AG04450 (cell line): ENCODE data around the gene GAS5. TPM values are rescaled to one million over a fixed set of nuclear protein-coding genes. Genes with fewer than 3 reads are reported as not detected.

Experiments
- CTCF ChIA-PET: fragments of 300-600, 350-600 bp; formaldehyde crosslinking; extraction: SDS; loops from one replicate; lab custom pipeline; 2022; ENCODE audit warnings: antibody characterized with exemption, inconsistent platforms; lab: Charles Lee
- POLR2A ChIA-PET: fragments of 350-600 bp; formaldehyde crosslinking; extraction: SDS; loops from one replicate; lab custom pipeline; 2021; ENCODE audit warnings: antibody characterized with exemption, inconsistent platforms; lab: Yijun Ruan, JAX
- DNase-seq: peaks from one replicate; pipeline ENCODE4 v3.0.0-alpha.2; 2011; ENCODE audit warnings: low read depth, low spot score
- H3K27ac ChIP-seq: one replicate; pipeline ENCODE4 v1.5.1; 2012; ENCODE audit warnings: low read depth, low read length, control low read depth
- H3K27me3 ChIP-seq: one replicate; pipeline ENCODE4 v1.6.0; 2012; ENCODE audit warnings: low read length; ENCODE audit not compliant: control insufficient read depth, insufficient read depth
- H3K4me3 ChIP-seq: 2 replicates; pipeline ENCODE4 v1.5.1; 2011; ENCODE audit warnings: mild to moderate bottlenecking, low read depth, low read length, control low read depth
- H3K9me3 ChIP-seq: 2 replicates; pipeline ENCODE4 v1.5.1; 2012; ENCODE audit warnings: low read length; ENCODE audit not compliant: control insufficient read depth, insufficient read depth
- polyA plus RNA-seq: library from polyadenylated mRNA; depleted of rRNA; stranded (reverse); fragments of >200 nt; gene quantifications from 2 replicates; pipeline ENCODE4 v1.2.3, GENCODE V29; 2011
- TF ChIP-seq, protein P1 (sequence below): IDR thresholded peaks from 2 replicates; pipeline ENCODE4 v1.5.1; 2011; ENCODE audit warnings: low read depth, low read length, control low read depth, inconsistent platforms

GAS5 gene
- polyA plus RNA-seq, 1 experiment, result 1,191 TPM

DNA sequence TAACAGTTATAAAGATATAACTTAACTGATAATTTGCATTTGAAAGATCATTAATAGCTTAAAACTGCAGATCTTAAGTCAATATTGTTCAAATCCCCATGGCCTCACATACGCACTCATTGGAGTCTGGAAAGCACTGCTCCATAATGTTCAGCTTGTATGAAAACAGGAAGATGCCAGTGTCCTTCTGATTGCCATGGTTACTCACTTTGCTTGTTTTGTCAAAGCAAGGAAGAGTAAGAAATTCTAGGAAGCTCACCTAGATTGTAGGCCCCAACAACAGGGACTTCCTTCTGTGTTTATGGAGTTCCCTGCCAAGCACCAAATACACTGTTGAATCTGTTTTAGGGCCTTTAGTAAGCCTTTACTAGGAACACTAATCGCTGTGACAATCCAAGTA is 10.9 kb downstream of the GAS5 start:
- TF ChIP-seq, protein P1, sequence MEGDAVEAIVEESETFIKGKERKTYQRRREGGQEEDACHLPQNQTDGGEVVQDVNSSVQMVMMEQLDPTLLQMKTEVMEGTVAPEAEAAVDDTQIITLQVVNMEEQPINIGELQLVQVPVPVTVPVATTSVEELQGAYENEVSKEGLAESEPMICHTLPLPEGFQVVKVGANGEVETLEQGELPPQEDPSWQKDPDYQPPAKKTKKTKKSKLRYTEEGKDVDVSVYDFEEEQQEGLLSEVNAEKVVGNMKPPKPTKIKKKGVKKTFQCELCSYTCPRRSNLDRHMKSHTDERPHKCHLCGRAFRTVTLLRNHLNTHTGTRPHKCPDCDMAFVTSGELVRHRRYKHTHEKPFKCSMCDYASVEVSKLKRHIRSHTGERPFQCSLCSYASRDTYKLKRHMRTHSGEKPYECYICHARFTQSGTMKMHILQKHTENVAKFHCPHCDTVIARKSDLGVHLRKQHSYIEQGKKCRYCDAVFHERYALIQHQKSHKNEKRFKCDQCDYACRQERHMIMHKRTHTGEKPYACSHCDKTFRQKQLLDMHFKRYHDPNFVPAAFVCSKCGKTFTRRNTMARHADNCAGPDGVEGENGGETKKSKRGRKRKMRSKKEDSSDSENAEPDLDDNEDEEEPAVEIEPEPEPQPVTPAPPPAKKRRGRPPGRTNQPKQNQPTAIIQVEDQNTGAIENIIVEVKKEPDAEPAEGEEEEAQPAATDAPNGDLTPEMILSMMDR, result no peak
- POLR2A ChIA-PET, result interaction anchor here (0.8 to 3.0 kb wide), 3 partner anchors 9 to 12 kb away, joined by 4 to 13 read pairs (median 8); partner anchors contain the start of genes GAS5 and ZBTB37
- CTCF ChIA-PET, result no interaction called here

DNA sequence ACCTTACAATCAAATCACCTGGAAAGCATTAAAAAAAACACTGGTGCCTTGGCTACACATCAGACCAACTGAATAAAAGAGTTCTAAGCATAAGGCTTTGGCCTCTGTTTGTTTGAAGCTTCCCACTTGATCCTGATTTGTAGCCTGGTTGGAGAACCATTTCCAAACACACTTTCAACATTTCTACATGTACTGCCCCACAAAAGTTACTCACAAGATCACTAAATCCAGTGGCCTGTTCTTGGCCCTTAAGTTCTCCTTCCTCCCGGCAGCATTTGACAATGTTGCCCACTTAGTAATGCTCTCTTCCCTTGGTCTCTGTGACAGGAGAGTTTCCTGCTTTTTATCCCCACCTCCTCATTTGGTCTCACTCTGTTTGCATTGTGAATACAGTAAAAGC is 11.8 kb downstream of the GAS5 start:
- CTCF ChIA-PET, result interaction anchor here (0.6 kb wide), 1 partner anchor 215 kb away, joined by 4 read pairs; no protein-coding TSS in a partner anchor

More for the DNA sequence above, 10.9 kb downstream of the GAS5 start:
- Histone ChIP-seq H3K9me3 (no peaks in the 10 kb centered on the region), H3K27ac (peak overlapping the region; percentile 59), H3K27me3 (no peaks in the 10 kb centered on the region), H3K4me3 (no peak overlapping the region)
- DNase-seq, result no peak

DNA sequence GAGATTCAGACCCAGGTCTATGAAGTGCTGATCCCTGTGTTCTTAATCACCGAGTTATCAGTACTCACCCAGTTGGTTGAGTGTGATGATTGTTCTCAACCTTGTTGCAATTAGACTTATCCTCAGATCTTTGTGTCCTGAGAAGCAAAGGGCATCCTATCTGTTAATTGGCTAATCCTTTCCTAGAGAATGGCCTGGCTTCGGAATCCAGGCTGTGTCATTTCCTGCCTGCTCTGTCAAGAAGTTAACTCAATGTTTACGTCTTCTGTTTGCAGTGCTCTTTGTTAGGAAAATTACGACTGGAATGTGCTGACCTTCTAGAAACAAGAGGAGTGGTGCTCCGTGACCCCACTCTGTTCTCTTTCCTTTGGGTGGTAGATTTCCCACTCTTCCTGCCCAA is 14.7 kb downstream of the GAS5 start:
- H3K4me3 ChIP-seq, result no peak overlapping the region
- TF ChIP-seq, protein P1, result no peak
- ChIA-PET POLR2A (interaction anchor here (1.2 to 3.0 kb wide), 4 partner anchors 10 to 441 kb away, joined by 5 to 32 read pairs (median 7); partner anchors contain the start of genes DARS2, GAS5 and ZBTB37), CTCF (no interaction called here)
- DNase-seq, result peak; percentile 46
- H3K27me3 ChIP-seq, result no peaks in the 10 kb centered on the region
- no peaks in the 10 kb centered on the region for H3K9me3 ChIP-seq
- peak overlapping the region; percentile 66 for H3K27ac ChIP-seq

More for the DNA sequence above, 11.8 kb downstream of the GAS5 start:
- TF ChIP-seq, protein P1, result no peak
- H3K9me3 ChIP-seq, result no peaks in the 10 kb centered on the region
- no peaks in the 10 kb centered on the region for H3K27me3 ChIP-seq
- POLR2A ChIA-PET, result interaction anchor here (3.0 kb wide), 1 partner anchor 12 kb away, joined by 13 read pairs; the partner anchor contains the start of genes GAS5 and ZBTB37
- DNase-seq, result no peak
- peak overlapping the region; percentile 55 for H3K27ac ChIP-seq
- no peak overlapping the region for H3K4me3 ChIP-seq

DNA sequence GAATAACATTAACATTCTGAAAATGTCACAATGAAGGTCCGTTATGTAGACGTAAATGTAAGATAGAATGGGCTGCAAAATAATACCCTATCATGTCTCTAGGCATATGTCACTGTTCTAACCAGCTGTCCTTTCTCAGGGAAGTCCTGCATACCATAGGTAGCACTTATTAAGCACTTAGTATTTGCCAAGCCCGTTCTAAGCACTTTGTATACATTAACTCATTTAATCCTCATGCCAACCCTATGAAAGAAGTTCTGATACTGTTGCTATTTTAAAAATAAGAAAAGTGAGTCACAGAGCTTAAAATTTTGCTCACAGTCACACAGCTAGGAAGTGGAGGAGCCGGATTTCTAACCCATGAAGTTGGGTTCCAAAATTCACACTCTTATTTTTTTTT is 15.7 kb downstream of the GAS5 start:
- TF ChIP-seq, protein P1, result no peak
- ChIA-PET POLR2A (interaction anchor here (0.7 to 3.0 kb wide), 7 partner anchors 9 to 440 kb away, joined by 3 to 32 read pairs (median 5); partner anchors contain the start of genes DARS2, GAS5 and ZBTB37), CTCF (no interaction called here)
- peak overlapping the region; percentile 66 for H3K27ac ChIP-seq
- H3K4me3 ChIP-seq, result no peak overlapping the region
- H3K27me3 ChIP-seq, result no peaks in the 10 kb centered on the region
- DNase-seq, result no peak
- no peaks in the 10 kb centered on the region for H3K9me3 ChIP-seq

DNA sequence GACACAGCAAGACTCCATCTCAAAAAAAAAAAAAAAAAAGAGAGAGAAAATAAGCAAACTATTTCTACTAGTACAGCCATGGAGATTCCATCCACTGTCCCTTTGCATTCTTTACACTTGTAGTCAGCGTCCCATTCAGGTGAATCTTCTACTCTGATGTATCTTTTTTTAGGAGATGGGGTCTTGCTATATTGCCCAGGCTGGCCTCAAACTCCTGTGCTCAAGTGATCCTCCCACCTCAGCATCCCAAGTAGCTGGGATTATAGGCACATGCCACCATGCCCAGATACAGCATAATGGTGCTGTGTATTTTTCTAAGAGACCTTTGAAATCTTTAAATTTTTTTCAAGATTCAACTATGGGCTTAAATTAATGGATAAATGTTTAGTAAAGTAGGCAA is 35.0 kb downstream of the GAS5 start:
- TF ChIP-seq, protein P1, result no peak
- H3K4me3 ChIP-seq, result no peak overlapping the region
- H3K9me3 ChIP-seq, result no peaks in the 10 kb centered on the region
- H3K27me3 ChIP-seq, result no peaks in the 10 kb centered on the region
- no peak overlapping the region for H3K27ac ChIP-seq
- no peak for DNase-seq
- POLR2A ChIA-PET, result no interaction called here
- CTCF ChIA-PET, result interaction anchor here (0.5 kb wide), 1 partner anchor 403 kb away, joined by 3 read pairs; no protein-coding TSS in a partner anchor
